Left cardiac atrium (tissue), 4 donors: ENCODE results near the gene THADA. TPM values are rescaled to one million over a fixed set of nuclear protein-coding genes. Genes with fewer than 3 reads are reported as not detected.

ENCODE experiments used
- ATAC-seq, 2 donors: fragments of 200-7000 bp; cut with Tn5 transposase; one replicate each; pipeline ENCODE4 v1.9.1; 2020; ENCODE audit warnings: mild to moderate bottlenecking in 2 of 2, moderate library complexity in 2 of 2
- DNase-seq: peaks from one replicate; pipeline ENCODE4 v3.0.0-alpha.2; 2020
- intact Hi-C, 2 donors: fragments of 100-400 bp; cut with DNase I; formaldehyde crosslinking; loops; one replicate each; pipeline versions ENCODE4 v1.14.1 to v1.15.1; 2022 to 2023
- total RNA-seq, 2 donors: library from RNA; stranded (reverse); fragmentation: NEBNext Ultra II Directional; extraction: Animal tissue kit (Norgen Biotek cat#: 25700); gene quantifications; one replicate each; pipeline ENCODE4 v1.2.1, GENCODE V29; 2021
- donor health status: DM: no; HTN: yes; CAD: no.
- donor health status: DM: no; HTN: yes; CAD: no; lungs with severe emphysema.
- donor health status: DM: yes; HTN: yes; CAD: no.
- donor health status: Dilated cardiomyopathy.

The THADA gene
- total RNA-seq, 2 donors from 2014 or later: 19.2 to 21.5 TPM

- intact Hi-C loops: loop anchor here in 1 of 2 donors (10.0 kb wide), 2 partner anchors 88 to 368 kb away; no protein-coding TSS in a partner anchor
- ATAC-seq: no peak
- DNase-seq: no peak
These were observed 373.1 kb downstream of the THADA start for GRCh38 chr2:43222475-43223309.

GRCh38 chr2:43221763-43222474 is 373.9 kb downstream of the THADA start:
- intact Hi-C loops: loop anchor here in 1 of 2 donors (10.0 kb wide), 2 partner anchors 87 to 367 kb away; no protein-coding TSS in a partner anchor
- peak; percentile 90 for DNase-seq
- peak; percentile 3 to 40 for ATAC-seq

- intact Hi-C loops: loop anchor here in 1 of 2 donors (10.0 kb wide), 2 partner anchors 86 to 366 kb away; no protein-coding TSS in a partner anchor
- ATAC-seq (peak in 1 of 2 donors; percentile 32), DNase-seq (peak; percentile 76)
These were observed 374.6 kb downstream of the THADA start for GRCh38 chr2:43221124-43221762.

- intact Hi-C loops: loop anchor here in 1 of 2 donors (10.0 kb wide), 2 partner anchors 86 to 366 kb away; no protein-coding TSS in a partner anchor
- no peak for DNase-seq
These were observed 375.1 kb downstream of the THADA start for GRCh38 chr2:43220760-43221123.

GRCh38 chr2:43220229-43220751 is 375.5 kb downstream of the THADA start:
- ATAC-seq (no peak), DNase-seq (no peak)
- intact Hi-C loops: loop anchor here in 1 of 2 donors (10.0 kb wide), 2 partner anchors 85 to 365 kb away; no protein-coding TSS in a partner anchor

More at GRCh38 chr2:43220760-43221123, 375.1 kb downstream of the THADA start:
- no peak for ATAC-seq

- peak; percentile 75 to 79 for ATAC-seq
- intact Hi-C loops: loop anchor here (5.0 to 10.0 kb wide), 6 partner anchors 42 to 365 kb away; no protein-coding TSS in a partner anchor
- DNase-seq: peak; percentile 90
These were observed 376.2 kb downstream of the THADA start for GRCh38 chr2:43219383-43220228.

GRCh38 chr2:43218702-43219382 is 377.0 kb downstream of the THADA start:
- DNase-seq (peak; percentile 61), ATAC-seq (peak; percentile 10 to 31)
- intact Hi-C loops: loop anchor here (5.0 to 10.0 kb wide), 4 partner anchors 42 to 194 kb away; no protein-coding TSS in a partner anchor

GRCh38 chr2:43218155-43218701 is 377.6 kb downstream of the THADA start:
- peak; percentile 0 to 20 for ATAC-seq
- DNase-seq: no peak
- intact Hi-C loops: loop anchor here (5.0 to 10.0 kb wide), 4 partner anchors 41 to 193 kb away; no protein-coding TSS in a partner anchor

- ATAC-seq (no peak), DNase-seq (no peak)
- intact Hi-C loops: loop anchor here (5.0 to 10.0 kb wide), 4 partner anchors 40 to 193 kb away; no protein-coding TSS in a partner anchor
These were observed 378.3 kb downstream of the THADA start for GRCh38 chr2:43217228-43218154.

- DNase-seq: no peak
- ATAC-seq: no peak
- intact Hi-C loops: loop anchor here (5.0 to 10.0 kb wide), 4 partner anchors 39 to 192 kb away; no protein-coding TSS in a partner anchor
These were observed 379.2 kb downstream of the THADA start for GRCh38 chr2:43216629-43217028.

- intact Hi-C loops: loop anchor here (5.0 to 10.0 kb wide), 4 partner anchors 38 to 191 kb away; no protein-coding TSS in a partner anchor
- ATAC-seq (no peak), DNase-seq (no peak)
These were observed 380.1 kb downstream of the THADA start for GRCh38 chr2:43215673-43216255.

GRCh38 chr2:43214253-43214652 is 381.6 kb downstream of the THADA start:
- ATAC-seq: no peak
- no peak for DNase-seq
- intact Hi-C loops: loop anchor here in 1 of 2 donors (10.0 kb wide), 1 partner anchor 189 kb away; no protein-coding TSS in a partner anchor

GRCh38 chr2:43212931-43213330 is 382.9 kb downstream of the THADA start:
- DNase-seq: peak; percentile 53
- intact Hi-C loops: loop anchor here in 1 of 2 donors (10.0 kb wide), 1 partner anchor 188 kb away; no protein-coding TSS in a partner anchor
- peak; percentile 13 to 42 for ATAC-seq

GRCh38 chr2:43212216-43212835 is 383.5 kb downstream of the THADA start:
- ATAC-seq (peak in 1 of 2 donors; percentile 5), DNase-seq (no peak)
- intact Hi-C loops: loop anchor here in 1 of 2 donors (10.0 kb wide), 1 partner anchor 188 kb away; no protein-coding TSS in a partner anchor
